NCI-H345 treated with DMSO at 0.1 percent for 48 hours (cell line): ENCODE results near the gene MPV17L2.
A peak's percentile ranks its signal among the peaks of the same experiment; 100 is the strongest.

Source experiments
- DNase-seq: peaks from one replicate; lab custom pipeline; 2025; ENCODE audit not compliant: unreplicated experiment; lab: John Stamatoyannopoulos, UW

MPV17L2 gene

DNA sequence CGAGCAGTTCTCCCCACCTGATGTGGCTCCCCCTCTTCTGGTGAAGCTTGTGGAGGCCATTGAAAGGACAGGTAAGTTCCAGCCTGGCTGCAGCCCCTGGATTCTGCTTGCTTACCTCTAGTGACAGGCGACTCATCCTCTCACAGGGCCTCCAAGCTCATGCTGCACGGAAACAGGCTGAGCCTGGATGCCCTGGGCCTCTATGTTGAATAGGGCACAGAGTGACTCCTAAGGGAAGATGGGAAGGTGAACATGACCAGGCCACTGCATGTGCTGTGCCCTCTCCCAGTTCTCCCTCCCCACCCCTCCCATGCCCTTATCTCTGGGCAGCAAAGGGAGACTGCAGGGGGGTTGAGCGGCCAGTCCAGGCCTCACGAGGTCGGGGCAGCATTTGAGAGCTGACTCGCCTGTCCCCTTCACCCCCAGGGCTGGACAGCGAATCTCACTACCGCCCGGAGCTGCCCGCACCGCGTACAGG lies 32.5 kb upstream of the MPV17L2 start:
- DNase-seq = no peak

DNA sequence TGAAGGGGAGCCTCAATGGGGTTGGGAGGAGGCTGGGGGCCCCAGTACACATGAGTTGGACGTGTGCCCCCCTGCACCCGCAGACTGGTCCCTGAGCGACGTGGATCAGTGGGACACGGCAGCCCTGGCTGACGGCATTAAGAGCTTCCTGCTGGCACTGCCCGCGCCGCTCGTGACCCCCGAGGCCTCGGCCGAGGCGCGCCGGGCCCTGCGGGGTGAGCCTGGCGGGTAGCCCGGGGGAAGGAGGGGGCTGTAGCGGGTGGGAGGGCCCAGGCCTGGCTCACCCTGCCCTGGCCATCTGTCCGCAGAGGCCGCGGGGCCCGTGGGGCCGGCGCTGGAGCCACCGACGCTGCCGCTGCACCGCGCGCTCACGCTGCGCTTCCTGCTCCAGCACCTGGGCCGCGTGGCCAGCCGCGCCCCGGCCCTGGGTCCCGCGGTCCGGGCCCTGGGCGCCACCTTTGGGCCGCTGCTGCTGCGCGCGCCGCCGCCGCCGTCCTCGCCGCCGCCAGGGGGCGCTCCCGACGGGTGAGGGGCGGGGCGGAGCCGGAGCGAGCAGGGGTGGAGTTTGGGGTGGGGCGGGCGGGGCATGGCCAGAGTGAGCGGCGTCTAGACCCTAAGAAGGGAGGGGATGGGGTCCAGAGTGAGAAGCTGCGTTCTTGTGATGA lies 31.9 kb upstream of the MPV17L2 start:
- no peak for DNase-seq

DNA sequence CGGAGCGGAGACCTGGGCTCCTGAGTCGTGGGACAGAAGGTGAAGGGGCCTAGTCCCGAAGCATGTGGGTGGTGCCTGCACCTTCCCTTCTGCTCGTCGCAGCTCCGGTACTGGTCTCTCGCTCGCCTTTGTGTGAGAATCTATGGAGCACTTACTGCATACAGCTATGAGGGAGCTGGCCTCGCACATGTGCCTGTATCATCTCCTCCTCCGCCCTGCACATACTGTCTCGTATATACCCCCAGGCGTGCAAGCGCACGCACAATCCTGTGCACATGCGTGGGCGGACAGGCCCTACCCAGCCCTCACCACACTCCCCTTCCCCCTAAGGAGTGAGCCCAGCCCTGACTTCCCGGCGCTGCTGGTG lies 31.4 kb upstream of the MPV17L2 start:
- DNase-seq = no peak

DNA sequence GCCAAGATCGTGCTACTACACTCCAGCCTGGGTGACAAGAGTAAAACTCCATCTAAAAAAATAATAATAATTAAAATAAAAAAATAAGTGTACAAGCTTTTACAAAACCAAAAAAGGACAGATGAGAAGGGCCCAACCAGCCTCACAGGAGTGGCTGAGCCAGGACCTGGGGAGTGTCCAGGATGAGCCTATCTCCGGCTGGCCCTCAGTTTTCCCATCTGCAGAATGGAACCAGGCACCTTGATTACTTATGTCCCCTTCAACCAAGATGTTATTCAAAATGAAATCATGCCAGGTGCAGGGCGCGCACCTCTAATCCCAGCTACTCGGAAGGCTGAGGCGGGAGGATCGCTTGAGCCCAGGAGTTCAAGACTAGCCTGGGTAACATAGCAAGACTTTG lies 28.9 kb upstream of the MPV17L2 start:
- no peak for DNase-seq

DNA sequence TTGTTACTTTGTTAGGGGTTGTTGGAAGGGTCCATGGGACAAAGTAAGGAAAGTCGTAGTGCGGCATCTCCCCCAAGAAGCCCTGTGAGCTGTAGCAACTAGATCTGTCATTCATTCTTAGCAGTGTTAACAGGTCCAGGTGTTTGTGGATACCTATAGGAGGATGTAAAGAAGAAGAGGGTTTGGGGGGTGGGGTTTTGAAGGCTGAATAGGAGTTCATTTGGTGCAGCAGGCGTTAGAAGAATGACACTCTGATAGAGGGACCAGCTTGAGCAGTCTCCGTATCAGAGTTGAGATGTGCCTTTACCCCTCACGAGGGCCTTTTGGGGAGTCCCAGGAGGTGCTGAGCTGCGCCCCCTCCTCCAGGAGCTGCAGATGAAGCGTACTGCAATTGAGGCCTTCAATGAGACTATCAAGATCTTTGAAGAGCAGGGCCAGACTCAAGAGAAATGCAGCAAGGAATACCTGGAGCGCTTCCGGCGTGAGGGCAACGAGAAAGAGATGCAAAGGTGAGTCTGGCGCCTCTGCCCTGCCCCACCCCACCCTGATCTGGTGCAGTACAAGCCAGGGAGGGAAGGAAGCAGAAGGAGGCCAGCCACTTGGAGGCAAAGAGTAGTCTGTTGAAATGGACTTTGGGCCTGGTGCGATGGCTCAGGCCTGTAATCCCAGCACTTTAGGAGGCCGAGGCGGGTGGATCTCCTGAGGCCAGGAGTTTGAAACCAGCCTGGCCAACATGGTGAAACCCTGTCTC lies 27.0 kb upstream of the MPV17L2 start:
- DNase-seq = no peak

DNA sequence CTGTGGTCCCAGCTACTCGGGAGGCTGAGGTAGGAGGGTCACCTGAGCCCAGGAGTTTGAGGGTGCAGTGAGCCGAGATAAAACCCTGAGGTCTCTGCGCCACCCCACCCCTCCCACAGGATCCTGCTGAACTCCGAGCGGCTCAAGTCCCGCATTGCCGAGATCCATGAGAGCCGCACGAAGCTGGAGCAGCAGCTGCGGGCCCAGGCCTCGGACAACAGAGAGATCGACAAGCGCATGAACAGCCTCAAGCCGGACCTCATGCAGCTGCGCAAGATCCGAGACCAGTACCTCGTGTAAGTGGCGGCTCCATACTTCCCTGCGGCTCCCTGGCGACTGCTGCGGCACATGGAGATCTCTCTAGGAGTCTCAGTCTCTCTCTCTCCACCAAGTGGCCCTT lies 26.0 kb upstream of the MPV17L2 start:
- no peak for DNase-seq

DNA sequence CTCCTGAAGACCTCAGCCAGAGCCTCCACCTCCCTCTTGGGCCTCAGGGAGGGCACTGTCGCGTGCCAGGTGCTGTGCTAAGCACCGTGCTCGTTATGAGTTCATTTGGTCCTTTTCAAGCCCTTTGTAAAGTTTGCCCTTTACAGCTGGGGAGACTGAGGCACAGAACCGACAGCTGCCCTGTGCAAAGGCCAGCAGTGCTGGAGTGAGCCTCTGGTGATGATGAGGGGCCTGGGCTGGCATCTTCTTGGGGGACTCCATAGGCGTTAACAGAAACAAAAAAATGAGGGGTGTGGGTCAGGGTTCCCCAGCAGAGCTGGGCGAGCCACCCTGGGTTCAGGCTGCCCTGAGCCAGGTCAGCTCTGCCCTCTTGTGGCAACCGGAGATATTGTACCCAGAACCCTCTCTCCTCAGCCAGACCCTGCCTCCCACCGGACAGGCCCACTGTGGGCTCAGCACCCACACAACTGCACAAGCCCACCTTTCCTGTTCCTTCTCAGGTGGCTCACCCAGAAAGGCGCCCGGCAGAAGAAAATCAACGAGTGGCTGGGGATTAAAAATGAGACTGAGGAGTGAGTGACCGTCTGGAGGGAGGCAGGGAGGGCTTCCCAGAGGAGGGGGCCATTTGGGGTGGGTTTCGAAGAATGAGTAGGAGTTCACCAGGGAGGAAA lies 24.9 kb upstream of the MPV17L2 start:
- DNase-seq = no peak

DNA sequence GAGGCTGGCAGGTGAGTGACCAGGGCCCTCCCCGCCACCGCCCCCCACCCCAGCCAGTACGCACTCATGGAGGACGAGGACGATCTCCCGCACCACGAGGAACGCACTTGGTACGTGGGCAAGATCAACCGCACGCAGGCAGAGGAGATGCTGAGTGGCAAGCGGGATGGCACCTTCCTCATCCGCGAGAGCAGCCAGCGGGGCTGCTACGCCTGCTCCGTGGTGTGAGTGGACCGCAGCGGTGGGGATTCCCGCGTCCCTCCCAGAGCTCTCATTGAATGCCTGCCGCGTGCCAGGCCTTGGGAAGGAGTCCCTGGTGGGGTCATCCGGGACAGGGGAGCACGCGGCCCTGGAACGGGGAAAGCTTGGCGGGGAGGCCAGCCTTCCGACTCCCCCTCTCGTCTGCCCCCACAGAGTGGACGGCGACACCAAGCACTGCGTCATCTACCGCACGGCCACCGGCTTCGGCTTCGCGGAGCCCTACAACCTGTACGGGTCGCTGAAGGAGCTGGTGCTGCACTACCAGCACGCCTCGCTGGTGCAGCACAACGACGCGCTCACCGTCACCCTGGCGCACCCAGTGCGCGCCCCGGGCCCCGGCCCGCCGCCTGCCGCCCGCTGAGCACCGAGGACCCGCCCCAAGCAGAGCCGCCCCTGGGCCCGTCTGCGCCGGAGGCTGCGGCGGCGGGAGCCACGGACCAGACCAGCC lies 24.2 kb upstream of the MPV17L2 start:
- no peak for DNase-seq

DNA sequence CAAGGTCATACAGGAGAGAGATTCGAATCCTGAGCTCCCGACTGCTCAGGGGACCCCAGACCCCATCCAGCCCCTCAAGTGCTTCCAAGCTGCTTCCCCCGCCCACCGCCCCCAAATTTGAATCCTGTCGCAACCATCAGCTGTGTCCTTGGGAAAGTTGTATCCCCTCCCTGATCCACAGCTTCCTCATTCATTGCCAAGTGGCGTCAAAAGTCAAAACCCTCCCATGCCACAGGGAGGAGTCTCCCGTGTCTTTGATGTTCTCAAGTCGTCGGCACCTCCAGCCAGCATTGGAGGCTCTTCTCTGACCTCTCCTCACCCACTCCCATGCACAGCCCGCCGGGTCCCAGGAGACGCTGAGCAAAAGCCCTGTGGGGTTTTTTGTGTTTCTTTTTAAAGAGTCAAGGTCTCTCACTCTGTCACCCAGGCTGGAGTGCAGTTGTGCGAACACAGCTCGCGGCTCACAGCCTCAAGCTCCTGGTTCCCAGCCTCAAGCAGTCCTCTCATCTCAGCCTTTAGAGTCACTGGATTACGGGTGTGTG lies 22.2 kb upstream of the MPV17L2 start:
- no peak for DNase-seq

DNA sequence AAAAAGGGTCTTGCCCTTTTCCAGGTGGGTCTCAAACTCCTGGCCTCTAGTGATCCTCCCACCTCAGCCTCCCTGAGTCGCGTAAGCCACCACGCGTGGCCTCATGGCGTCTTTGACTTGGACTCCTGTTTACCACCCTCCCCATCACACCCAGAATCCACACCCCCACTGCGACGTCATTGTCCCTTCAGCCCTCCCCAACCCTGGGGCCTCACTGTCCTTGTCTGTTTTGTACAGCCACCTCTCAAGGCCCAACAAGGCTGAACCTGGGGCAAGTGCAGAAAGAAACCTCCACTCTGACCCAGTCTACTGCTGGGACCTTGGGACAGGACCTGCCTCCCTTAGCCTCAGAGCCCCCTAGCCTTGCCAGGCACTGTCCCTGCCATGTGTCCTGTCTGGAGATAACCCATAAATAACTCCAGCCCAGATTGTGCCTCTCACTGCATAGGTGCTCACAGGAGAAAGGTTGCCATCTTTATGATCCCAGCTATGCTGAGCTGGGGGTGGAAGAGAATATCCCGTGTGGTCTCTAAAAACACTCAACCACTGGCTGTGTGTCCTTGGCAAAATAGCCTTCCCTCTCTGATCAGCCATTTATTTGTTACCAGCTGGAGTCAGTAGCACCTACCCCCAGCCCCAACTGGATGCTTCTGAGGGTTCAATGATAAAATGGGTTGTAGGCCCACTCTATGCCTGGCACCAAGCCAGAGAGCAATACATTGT lies 21.3 kb upstream of the MPV17L2 start:
- no peak for DNase-seq

DNA sequence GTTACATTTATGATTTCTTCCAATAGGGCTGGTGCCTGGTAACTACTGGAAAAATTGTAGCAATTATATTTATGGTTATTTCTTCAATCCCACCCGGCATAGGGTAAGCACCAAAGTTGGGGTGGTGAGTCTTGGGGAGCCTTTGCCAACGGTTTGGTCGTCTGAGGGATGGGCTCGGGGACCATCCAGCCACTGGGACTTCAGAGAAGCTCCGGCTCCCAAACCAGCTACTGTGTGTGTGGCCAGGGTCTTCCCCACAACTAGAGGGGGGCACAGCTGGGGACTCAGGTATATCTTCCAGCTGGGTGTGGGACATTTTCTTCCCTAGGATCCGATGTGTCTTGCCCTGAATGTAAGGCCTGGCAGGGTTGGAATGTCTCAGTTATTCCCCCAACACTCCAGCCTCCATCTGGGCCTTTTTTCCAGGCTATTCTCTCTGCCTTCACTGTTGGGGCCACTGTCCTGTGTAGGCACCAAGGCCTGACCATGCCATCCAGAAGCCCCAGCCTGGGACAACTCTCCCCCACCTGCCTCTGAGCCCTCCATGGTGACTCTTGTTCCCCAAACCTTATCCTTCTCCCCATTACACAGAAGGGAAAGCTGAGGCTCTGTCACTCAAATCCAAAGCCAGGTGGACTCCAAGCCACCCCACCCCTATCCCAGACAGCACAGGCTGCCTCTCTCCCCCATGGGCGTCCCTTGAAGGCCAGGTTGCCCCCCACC lies 20.5 kb upstream of the MPV17L2 start:
- DNase-seq = no peak

DNA sequence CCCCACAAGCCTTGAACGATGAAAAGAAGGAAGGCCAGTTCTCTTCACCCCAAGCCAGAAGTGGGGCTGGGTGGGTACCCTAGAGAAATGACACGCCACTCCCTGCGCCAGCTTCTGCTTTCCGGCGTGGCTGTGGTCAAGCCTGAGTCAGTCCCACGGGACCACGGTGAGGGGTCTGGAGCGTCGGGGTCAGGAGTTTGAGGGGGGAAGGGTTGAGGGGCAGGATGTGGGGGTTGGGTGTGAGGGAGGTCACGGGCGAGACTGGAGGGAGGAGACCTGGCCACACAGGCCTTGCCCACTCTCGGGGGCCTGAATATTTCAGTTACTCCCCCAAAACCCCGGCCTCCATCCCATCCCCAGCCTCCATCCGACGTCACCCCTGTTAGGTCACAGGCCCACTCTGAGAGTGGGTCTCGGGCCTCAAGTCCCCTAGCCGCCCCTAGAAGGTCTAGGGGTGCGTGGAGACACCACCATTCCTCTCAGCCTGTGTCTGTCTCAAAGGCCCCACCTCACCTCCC lies 19.9 kb upstream of the MPV17L2 start:
- no peak for DNase-seq

DNA sequence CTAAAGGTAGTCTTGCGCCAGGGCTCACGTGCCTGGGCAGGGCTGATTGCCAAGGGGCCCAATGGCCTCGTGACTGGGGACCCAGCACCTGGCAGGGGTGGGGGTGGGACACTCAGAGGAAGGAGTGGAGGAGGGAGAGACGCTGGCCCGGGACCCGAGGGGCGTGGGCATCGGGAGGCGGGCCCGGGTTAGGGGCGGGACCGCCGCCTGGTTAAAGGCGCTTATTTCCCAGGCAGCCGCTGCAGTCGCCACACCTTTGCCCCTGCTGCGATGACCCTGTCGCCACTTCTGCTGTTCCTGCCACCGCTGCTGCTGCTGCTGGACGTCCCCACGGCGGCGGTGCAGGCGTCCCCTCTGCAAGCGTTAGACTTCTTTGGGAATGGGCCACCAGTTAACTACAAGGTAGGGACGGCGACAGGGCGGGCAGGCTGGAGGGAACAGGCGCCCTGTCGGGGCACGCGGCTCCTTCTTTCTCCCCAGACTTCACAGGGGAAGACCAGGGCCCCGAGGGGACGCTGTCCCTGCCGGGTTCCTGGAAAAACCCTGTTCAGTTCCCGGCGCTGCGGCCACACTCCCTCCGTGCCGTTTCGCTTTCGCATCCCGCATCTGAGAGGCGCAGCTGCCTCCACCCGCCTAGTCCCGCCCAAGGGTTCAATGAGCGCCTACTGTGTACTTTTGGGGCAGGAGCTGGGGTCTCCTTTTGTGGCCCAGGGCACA lies 19.3 kb upstream of the MPV17L2 start, which contains the start of gene IFI30:
Gene IFI30, plus strand, starts transcription at position 242 of the 717 bp plus-strand sequence. Its CDS starts 29 bp downstream, at position 271.
- DNase-seq = peak; percentile 33

DNA sequence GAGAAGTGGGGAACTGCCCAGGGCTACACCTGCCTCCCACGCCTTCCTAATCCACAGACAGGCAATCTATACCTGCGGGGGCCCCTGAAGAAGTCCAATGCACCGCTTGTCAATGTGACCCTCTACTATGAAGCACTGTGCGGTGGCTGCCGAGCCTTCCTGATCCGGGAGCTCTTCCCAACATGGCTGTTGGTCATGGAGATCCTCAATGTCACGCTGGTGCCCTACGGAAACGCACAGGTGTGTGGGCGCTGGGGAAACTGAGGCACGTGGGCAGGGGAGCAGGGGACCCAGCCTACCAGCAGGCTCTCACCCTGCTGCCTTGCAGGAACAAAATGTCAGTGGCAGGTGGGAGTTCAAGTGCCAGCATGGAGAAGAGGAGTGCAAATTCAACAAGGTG lies 18.0 kb upstream of the MPV17L2 start:
- no peak for DNase-seq

DNA sequence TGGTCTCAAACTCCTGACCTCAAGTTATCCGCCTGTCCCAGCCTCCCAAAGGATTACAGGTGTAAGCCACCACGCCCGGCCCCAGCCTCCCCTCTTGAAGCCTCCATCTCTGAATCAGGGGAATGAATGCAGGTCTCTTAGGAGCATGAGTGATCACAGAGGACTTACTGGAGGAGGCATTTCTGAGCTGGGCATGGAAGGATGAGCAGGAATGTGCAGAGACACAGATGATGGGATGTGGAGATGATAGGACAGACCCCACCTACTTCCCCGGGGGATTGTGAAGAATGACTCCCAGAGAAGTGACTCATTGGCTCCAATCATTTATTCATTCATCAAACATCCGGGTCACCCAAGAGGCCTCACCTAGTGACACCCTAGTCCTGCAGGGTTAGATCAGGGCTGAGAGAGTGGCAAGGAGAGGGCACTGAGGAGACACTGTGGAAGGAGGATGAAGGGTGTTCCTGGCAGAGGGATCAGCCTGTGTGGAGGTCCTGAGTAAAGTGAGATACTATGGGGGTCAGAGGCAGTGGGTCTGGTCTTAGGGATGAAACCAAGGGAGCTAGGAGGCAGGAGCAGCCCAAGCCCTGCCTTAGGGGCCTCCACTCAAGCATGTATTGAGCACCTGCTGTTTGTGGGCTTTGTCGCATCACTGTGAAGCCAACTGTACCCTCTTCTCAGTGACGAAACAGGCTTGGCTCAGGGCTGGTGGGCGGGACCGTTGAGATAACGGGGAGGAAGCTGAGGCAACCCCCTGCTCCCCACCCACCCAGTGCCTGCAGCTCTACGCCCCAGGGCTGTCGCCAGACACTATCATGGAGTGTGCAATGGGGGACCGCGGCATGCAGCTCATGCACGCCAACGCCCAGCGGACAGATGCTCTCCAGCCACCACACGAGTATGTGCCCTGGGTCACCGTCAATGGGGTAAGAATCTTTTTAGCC lies 16.4 kb upstream of the MPV17L2 start:
- DNase-seq = no peak

DNA sequence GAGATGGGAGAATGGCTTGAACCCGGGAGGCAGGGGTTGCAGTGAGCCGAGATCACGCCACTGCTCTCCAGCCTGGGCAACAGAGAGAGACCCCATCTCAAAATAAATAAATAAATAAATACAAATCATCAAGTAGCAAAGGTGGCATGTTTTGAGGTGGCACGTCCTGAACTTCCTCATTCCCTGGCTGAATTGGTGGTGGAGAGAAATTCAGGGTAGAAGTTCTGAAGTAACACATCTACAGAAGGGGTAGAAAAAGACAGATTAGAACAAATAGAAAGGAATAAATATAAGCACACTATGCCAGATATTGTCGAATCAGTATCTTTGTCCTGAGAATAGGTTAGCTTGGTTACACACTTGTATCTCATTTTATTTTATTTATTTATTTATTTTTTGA lies 13.1 kb upstream of the MPV17L2 start:
- DNase-seq = no peak

DNA sequence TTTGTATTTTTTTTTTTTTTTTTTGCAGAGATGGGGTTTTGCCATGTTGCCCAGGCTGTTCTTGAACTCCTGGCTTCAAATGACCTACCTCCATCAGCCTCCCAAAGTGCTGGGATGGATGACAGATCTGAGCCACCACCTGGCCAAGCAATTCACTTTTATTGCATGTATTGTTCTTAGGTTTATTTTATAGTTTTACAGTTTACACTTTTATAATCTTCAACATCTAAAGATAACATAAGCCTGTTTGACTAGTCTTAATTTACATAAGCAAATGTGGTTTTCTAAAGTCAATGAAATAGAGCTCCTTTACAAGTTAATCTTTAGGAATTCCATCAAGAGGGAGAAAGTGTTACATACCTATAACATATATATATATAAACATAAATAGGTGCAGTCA lies 9.5 kb upstream of the MPV17L2 start:
- no peak for DNase-seq

DNA sequence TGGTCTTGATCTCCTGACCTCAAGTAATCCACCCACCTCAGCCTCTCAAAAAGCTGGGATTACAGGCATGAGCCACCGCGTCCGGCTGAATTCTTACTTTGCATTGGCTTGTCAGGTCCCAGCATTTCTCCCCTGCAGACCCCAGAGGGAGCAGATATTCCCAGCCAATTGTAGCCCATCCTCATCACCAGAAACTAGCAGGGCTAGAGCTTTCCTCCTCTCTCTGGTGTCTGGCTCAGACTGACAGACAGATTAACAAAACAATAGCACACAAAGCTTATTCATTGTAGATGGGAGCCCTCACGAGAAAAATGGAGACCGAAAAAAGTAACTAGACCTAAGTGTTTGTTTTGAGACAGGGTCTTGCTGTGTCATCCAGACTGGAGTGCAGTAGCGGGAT lies 7.5 kb upstream of the MPV17L2 start:
- DNase-seq = no peak
